Mesothelial cell of epicardium (in vitro differentiated cells): Measurements from ENCODE around the gene OR10A6. TPM values are rescaled to one million over a fixed set of nuclear protein-coding genes. Genes with fewer than 3 reads are reported as not detected.

Experiments
- DNase-seq, 2 experiments: peaks; one replicate each; pipeline ENCODE4 v3.0.0; 2021; ENCODE audit warnings: low spot score in 2 of 2; ENCODE audit not compliant: unreplicated experiment in 2 of 2
- H3K27ac Mint-ChIP-seq: 2 replicates; pipeline ENCODE4 v1.8.0; 2021; ENCODE audit warnings: mixed read lengths
- H3K27me3 Mint-ChIP-seq: 2 replicates; pipeline ENCODE4 v1.8.0; 2021; ENCODE audit warnings: low read depth, mixed read lengths
- H3K36me3 Mint-ChIP-seq: 2 replicates; pipeline ENCODE4 v1.8.0; 2021; ENCODE audit warnings: mixed read lengths
- H3K4me1 Mint-ChIP-seq: 2 replicates; pipeline ENCODE4 v1.8.0; 2021; ENCODE audit warnings: mixed read lengths
- H3K4me3 Mint-ChIP-seq: 2 replicates; pipeline ENCODE4 v1.8.0; 2021; ENCODE audit warnings: mild to moderate bottlenecking, moderate library complexity, mixed read lengths
- H3K9me3 Mint-ChIP-seq: 2 replicates; pipeline ENCODE4 v1.8.0; 2021; ENCODE audit warnings: mixed read lengths
- total RNA-seq: library from RNA; stranded (reverse); gene quantifications from 3 replicates; pipeline ENCODE4 v1.2.1, GENCODE V29; 2021
- TF ChIP-seq, protein P1 (sequence below): fragments of 200-600 bp; sonication (generic); IDR thresholded peaks from one replicate; pipeline ENCODE4 v1.5.0; 2021; ENCODE audit warnings: antibody characterized with exemption; ENCODE audit not compliant: unreplicated experiment

Gene OR10A6, protein sequence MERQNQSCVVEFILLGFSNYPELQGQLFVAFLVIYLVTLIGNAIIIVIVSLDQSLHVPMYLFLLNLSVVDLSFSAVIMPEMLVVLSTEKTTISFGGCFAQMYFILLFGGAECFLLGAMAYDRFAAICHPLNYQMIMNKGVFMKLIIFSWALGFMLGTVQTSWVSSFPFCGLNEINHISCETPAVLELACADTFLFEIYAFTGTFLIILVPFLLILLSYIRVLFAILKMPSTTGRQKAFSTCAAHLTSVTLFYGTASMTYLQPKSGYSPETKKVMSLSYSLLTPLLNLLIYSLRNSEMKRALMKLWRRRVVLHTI
- total RNA-seq: not detected in 3 replicates

DNA sequence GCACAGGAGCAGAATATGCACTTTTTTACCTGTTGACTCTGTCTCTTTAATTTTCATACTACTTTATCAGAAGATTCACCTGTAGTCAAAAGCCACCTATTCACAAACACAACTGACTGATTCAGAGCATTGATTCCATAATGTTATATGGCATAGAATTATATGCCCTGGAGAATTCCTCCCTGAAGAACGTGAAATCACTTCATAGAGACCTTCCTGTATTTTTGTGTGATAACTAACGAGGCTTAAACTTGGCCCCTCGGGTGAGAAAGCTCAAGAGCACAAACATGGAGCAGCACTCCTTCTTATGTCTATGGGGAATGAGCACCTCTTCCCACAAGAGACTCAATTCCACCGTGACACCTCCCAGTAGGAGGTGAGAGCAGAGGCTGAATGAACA lies at the start of gene OR10A6:
Gene OR10A6 (minus strand): TSS at position 101 of the 400 bp plus-strand sequence. CDS start 2,606 bp downstream, outside the sequence.
- TF ChIP-seq, protein P1, sequence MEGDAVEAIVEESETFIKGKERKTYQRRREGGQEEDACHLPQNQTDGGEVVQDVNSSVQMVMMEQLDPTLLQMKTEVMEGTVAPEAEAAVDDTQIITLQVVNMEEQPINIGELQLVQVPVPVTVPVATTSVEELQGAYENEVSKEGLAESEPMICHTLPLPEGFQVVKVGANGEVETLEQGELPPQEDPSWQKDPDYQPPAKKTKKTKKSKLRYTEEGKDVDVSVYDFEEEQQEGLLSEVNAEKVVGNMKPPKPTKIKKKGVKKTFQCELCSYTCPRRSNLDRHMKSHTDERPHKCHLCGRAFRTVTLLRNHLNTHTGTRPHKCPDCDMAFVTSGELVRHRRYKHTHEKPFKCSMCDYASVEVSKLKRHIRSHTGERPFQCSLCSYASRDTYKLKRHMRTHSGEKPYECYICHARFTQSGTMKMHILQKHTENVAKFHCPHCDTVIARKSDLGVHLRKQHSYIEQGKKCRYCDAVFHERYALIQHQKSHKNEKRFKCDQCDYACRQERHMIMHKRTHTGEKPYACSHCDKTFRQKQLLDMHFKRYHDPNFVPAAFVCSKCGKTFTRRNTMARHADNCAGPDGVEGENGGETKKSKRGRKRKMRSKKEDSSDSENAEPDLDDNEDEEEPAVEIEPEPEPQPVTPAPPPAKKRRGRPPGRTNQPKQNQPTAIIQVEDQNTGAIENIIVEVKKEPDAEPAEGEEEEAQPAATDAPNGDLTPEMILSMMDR: no peak
- no peaks in the 10 kb centered on the region for H3K4me1 Mint-ChIP-seq
- no peak within 1 kb of the TSS for H3K27ac Mint-ChIP-seq
- H3K27me3 Mint-ChIP-seq: no peaks in the 10 kb centered on the region
- DNase-seq: no peak
- no peaks in the 10 kb centered on the region for H3K36me3 Mint-ChIP-seq
- H3K4me3 Mint-ChIP-seq: no peak within 1 kb of the TSS
- H3K9me3 Mint-ChIP-seq: peaks cover 16% of the 10 kb centered on the region

DNA sequence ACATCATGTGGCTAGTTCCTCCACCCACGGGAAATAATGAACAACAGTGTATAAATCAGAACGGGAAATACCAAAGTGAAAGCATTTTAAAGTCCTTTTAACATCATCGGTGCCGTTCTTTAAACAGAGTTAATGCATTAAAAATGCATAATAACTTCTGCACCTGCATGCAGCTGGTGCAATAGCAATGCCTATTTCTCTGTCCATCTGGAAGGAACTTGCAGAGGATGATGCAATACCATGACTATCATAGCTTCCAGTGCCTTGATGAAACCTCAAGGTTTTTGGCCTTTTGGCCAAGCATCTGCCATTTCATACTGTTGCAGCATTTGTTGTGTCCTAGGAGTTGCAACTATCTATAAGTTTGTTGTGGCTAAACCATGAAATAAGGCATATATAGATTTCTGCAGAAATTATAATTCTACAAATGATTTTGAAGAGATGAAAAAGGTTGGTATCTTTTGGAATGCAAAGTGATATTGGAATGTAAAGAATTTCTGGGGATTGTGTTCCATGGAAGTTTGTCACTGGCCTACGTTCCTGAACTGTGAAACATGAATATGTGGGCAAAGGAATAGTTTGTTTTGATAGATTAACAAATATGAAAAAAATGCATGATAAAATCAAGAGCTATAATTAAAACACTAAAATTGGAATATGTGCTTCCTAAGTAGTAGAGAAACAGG lies 46.3 kb upstream of the OR10A6 start:
- H3K27ac Mint-ChIP-seq: peak overlapping the region; percentile 55
- TF ChIP-seq, protein P1: no peak
- H3K27me3 Mint-ChIP-seq: no peaks in the 10 kb centered on the region
- H3K9me3 Mint-ChIP-seq: no peaks in the 10 kb centered on the region
- no peaks in the 10 kb centered on the region for H3K36me3 Mint-ChIP-seq
- H3K4me1 Mint-ChIP-seq: peaks cover 12% of the 10 kb centered on the region
- H3K4me3 Mint-ChIP-seq: no peak overlapping the region
- DNase-seq: no peak

DNA sequence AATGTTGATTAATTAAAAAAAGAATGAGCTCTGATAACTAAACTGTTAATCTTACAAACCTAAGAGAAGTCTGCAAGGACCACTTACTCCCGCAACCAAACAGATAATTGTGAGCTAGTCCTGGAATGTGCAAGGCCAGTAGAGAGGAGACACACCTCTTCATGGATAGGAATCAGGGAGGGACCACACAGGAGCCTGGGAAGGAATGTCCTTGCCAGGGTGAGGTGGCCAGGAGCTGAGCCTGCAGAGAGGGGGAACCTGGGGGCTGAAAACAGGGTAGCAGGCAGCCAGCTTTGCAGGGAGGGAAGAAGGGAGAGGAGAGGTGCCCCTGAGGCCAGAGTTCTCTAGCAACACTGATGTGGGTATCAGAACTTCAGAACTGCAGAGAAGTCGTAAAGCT lies 43.6 kb upstream of the OR10A6 start:
- no peak overlapping the region for H3K4me3 Mint-ChIP-seq
- TF ChIP-seq, protein P1: no peak
- DNase-seq: no peak
- H3K4me1 Mint-ChIP-seq: peaks cover 17% of the 10 kb centered on the region
- H3K27me3 Mint-ChIP-seq: no peaks in the 10 kb centered on the region
- H3K9me3 Mint-ChIP-seq: no peaks in the 10 kb centered on the region
- H3K36me3 Mint-ChIP-seq: no peaks in the 10 kb centered on the region
- H3K27ac Mint-ChIP-seq: peak overlapping the region; percentile 70

DNA sequence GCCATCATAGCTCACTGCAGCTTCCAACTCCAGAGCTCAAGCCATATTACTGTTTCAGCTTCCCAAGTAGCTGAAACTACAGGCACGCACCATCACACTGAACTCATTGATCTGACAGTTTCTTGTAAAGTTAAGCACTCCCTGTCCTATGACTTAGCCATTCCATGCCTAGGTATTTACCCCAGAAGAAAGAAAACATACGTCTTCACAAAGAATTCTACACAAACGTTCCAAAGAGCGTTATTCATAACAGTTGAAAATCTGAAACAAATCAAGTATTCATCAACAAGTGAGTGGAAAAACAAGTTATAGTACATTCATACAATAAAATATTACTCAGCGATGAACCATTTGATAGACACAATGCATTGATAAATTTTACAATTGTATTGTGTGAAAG lies 41.9 kb upstream of the OR10A6 start:
- H3K27me3 Mint-ChIP-seq: no peaks in the 10 kb centered on the region
- peaks cover 33% of the 10 kb centered on the region for H3K4me1 Mint-ChIP-seq

DNA sequence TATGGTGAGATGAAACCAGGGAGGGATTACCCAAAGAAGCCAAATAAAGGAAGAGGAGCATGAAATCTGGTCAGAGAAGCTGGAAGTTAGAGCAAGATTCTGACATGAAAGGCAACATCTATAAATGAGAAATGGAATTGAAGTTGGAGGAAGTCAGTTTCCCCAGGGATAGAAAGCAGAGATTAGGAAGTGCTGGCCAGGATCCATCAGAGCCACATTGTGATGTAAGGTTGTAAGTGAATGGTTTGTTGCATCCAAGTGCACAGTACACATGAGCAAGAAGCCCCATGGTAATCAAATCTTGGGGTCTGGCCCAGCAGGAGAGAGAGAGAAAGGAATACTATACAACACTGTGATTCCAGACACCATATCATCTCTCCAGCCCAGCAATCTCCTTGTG lies 40.8 kb upstream of the OR10A6 start:
- H3K4me1 Mint-ChIP-seq: peaks cover 33% of the 10 kb centered on the region
- H3K27ac Mint-ChIP-seq: no peak overlapping the region

More for the DNA sequence above, 41.9 kb upstream of the OR10A6 start:
- H3K27ac Mint-ChIP-seq: peak overlapping the region; percentile 58
- TF ChIP-seq, protein P1: no peak
- H3K9me3 Mint-ChIP-seq: no peaks in the 10 kb centered on the region
- no peak for DNase-seq
- no peaks in the 10 kb centered on the region for H3K36me3 Mint-ChIP-seq
- H3K4me3 Mint-ChIP-seq: no peak overlapping the region

More for the DNA sequence above, 40.8 kb upstream of the OR10A6 start:
- TF ChIP-seq, protein P1: no peak
- no peaks in the 10 kb centered on the region for H3K9me3 Mint-ChIP-seq
- no peaks in the 10 kb centered on the region for H3K36me3 Mint-ChIP-seq
- no peak overlapping the region for H3K4me3 Mint-ChIP-seq
- H3K27me3 Mint-ChIP-seq: no peaks in the 10 kb centered on the region
- DNase-seq: no peak
